ENCODE results near the gene MSGN1.

MSGN1 gene

GRCh38 chr2:17835516-17835915 is 19.3 kb downstream of the MSGN1 start:
- Histone ChIP-seq H3K27me3 (ENCODE audit: control insufficient read depth, insufficient read depth, low read length) (no peaks in the 10 kb centered on the region), H3K9ac (ENCODE audit: low read length) (no peak overlapping the region), H3K4me1 (ENCODE audit: control insufficient read depth, insufficient read depth, low read length) (peaks cover 2% of the 10 kb centered on the region), H3K27ac (ENCODE audit: low read depth, low read length) (no peak overlapping the region), H3K4me3 (ENCODE audit: low read length) (no peak overlapping the region), H3K36me3 (ENCODE audit: control insufficient read depth, insufficient read depth, low read length) (no peaks in the 10 kb centered on the region)

DNA sequence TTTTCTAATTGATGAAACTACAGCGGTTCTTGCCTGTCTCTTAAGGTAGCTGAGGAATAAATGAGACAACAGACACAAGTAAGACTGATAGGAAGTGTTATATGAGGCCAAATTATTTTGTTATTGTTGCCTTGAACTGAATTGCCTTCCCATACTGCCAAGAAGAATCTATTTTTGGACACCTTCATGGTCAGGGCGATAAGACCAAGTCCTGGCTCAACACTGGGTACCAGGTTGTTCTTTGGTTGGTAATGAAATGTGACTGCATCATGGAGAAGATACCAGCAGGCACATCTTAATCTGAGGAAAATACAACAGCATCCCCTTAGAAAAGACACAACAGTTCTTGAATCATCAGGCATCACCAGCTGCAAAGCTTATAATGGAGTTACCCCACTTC is 23.7 kb downstream of the MSGN1 start:
- H3K27me3 ChIP-seq (ENCODE audit: control insufficient read depth, insufficient read depth, low read length) = no peaks in the 10 kb centered on the region
- H3K36me3 ChIP-seq (ENCODE audit: control insufficient read depth, insufficient read depth, low read length) = no peaks in the 10 kb centered on the region
- H3K27ac ChIP-seq (ENCODE audit: low read depth, low read length) = no peak overlapping the region
- no peaks in the 10 kb centered on the region for H3K4me1 ChIP-seq (ENCODE audit: control insufficient read depth, insufficient read depth, low read length)
- H3K9ac ChIP-seq (ENCODE audit: low read length) = no peak overlapping the region
- H3K4me3 ChIP-seq (ENCODE audit: low read length) = no peak overlapping the region

GRCh38 chr2:17843457-17843856 is 27.2 kb downstream of the MSGN1 start:
- H3K27ac ChIP-seq (ENCODE audit: low read depth, low read length) = no peak overlapping the region
- H3K36me3 ChIP-seq (ENCODE audit: control insufficient read depth, insufficient read depth, low read length) = no peaks in the 10 kb centered on the region
- no peaks in the 10 kb centered on the region for H3K27me3 ChIP-seq (ENCODE audit: control insufficient read depth, insufficient read depth, low read length)
- H3K4me3 ChIP-seq (ENCODE audit: low read length) = no peak overlapping the region
- no peak overlapping the region for H3K9ac ChIP-seq (ENCODE audit: low read length)
- H3K4me1 ChIP-seq (ENCODE audit: control insufficient read depth, insufficient read depth, low read length) = no peaks in the 10 kb centered on the region

DNA sequence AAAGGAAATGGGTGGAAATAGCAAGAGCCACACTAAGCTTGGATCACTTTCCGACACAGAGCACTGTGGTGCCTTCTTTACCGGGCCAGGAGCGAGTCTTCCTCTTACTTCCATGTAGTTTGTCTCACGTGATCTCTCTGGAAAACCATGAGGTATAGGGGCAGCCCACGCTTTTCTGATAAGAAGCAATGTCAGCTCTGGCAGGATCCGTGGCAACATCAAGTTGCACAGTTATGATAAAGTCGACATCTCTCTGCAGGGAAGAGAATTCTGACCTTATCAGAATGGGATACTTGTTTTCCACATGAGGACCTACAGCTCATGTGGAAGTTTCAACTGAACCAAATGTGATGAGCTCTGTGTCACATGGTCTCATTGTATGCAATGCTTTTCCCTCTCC is 29.5 kb downstream of the MSGN1 start:
- Histone ChIP-seq H3K27me3 (ENCODE audit: control insufficient read depth, insufficient read depth, low read length) (no peaks in the 10 kb centered on the region), H3K36me3 (ENCODE audit: control insufficient read depth, insufficient read depth, low read length) (no peaks in the 10 kb centered on the region), H3K27ac (ENCODE audit: low read depth, low read length) (no peak overlapping the region), H3K4me1 (ENCODE audit: control insufficient read depth, insufficient read depth, low read length) (no peaks in the 10 kb centered on the region), H3K4me3 (ENCODE audit: low read length) (no peak overlapping the region), H3K9ac (ENCODE audit: low read length) (no peak overlapping the region)

DNA sequence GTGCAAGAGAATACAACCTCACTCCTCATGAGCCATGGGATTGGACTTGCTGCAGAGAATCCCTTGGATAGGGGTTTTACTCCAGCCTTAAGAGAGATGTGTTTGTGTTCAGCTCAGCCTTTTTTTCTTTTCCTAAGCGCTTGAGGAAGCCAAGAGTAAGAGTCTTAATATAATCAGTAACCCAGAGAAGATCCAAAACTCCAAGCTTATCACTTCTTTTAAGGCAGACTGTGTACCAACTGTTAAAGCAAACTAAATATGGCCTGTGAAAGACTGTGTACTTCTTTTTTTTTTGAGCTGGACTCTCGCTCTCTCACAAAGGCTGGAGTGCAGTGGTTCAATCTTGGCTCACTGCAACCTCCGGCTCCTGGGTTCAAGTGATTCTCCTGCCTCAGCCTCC is 30.4 kb downstream of the MSGN1 start:
- H3K4me3 ChIP-seq (ENCODE audit: low read length) = no peak overlapping the region
- no peak overlapping the region for H3K9ac ChIP-seq (ENCODE audit: low read length)
- no peaks in the 10 kb centered on the region for H3K4me1 ChIP-seq (ENCODE audit: control insufficient read depth, insufficient read depth, low read length)
- no peaks in the 10 kb centered on the region for H3K36me3 ChIP-seq (ENCODE audit: control insufficient read depth, insufficient read depth, low read length)
- H3K27ac ChIP-seq (ENCODE audit: low read depth, low read length) = no peak overlapping the region
- no peaks in the 10 kb centered on the region for H3K27me3 ChIP-seq (ENCODE audit: control insufficient read depth, insufficient read depth, low read length)

GRCh38 chr2:17847236-17847635 is 31.0 kb downstream of the MSGN1 start:
- Histone ChIP-seq H3K4me1 (ENCODE audit: control insufficient read depth, insufficient read depth, low read length) (no peaks in the 10 kb centered on the region), H3K4me3 (ENCODE audit: low read length) (no peak overlapping the region), H3K9ac (ENCODE audit: low read length) (no peak overlapping the region), H3K27ac (ENCODE audit: low read depth, low read length) (no peak overlapping the region), H3K36me3 (ENCODE audit: control insufficient read depth, insufficient read depth, low read length) (no peaks in the 10 kb centered on the region), H3K27me3 (ENCODE audit: control insufficient read depth, insufficient read depth, low read length) (no peaks in the 10 kb centered on the region)

DNA sequence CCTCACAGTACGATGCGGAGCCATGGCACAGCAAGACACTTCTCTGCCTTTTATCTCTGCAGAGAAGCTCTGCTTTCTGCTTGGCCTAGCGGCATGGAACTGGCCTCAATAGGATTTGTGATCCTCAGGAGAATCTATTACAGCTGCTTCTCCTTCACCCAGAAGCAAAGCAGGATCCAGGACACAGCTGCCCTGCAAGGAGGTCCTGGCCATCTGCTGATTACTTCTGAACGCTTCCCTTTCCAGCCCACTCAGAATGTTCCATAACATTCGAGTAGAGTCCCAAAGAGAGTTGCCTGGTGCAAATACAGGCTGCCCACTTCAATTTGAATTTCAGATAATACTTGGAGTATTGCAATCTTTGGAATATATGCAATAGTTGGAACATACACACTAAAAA is 33.0 kb downstream of the MSGN1 start:
- no peaks in the 10 kb centered on the region for H3K27me3 ChIP-seq (ENCODE audit: control insufficient read depth, insufficient read depth, low read length)
- H3K36me3 ChIP-seq (ENCODE audit: control insufficient read depth, insufficient read depth, low read length) = no peaks in the 10 kb centered on the region
- H3K4me3 ChIP-seq (ENCODE audit: low read length) = no peak overlapping the region
- no peak overlapping the region for H3K27ac ChIP-seq (ENCODE audit: low read depth, low read length)
- no peak overlapping the region for H3K9ac ChIP-seq (ENCODE audit: low read length)
- H3K4me1 ChIP-seq (ENCODE audit: control insufficient read depth, insufficient read depth, low read length) = no peaks in the 10 kb centered on the region

GRCh38 chr2:17850151-17850550 is 33.9 kb downstream of the MSGN1 start:
- no peak overlapping the region for H3K4me3 ChIP-seq (ENCODE audit: low read length)
- no peaks in the 10 kb centered on the region for H3K27me3 ChIP-seq (ENCODE audit: control insufficient read depth, insufficient read depth, low read length)
- H3K36me3 ChIP-seq (ENCODE audit: control insufficient read depth, insufficient read depth, low read length) = no peaks in the 10 kb centered on the region
- H3K9ac ChIP-seq (ENCODE audit: low read length) = no peak overlapping the region
- H3K27ac ChIP-seq (ENCODE audit: low read depth, low read length) = no peak overlapping the region
- no peaks in the 10 kb centered on the region for H3K4me1 ChIP-seq (ENCODE audit: control insufficient read depth, insufficient read depth, low read length)

DNA sequence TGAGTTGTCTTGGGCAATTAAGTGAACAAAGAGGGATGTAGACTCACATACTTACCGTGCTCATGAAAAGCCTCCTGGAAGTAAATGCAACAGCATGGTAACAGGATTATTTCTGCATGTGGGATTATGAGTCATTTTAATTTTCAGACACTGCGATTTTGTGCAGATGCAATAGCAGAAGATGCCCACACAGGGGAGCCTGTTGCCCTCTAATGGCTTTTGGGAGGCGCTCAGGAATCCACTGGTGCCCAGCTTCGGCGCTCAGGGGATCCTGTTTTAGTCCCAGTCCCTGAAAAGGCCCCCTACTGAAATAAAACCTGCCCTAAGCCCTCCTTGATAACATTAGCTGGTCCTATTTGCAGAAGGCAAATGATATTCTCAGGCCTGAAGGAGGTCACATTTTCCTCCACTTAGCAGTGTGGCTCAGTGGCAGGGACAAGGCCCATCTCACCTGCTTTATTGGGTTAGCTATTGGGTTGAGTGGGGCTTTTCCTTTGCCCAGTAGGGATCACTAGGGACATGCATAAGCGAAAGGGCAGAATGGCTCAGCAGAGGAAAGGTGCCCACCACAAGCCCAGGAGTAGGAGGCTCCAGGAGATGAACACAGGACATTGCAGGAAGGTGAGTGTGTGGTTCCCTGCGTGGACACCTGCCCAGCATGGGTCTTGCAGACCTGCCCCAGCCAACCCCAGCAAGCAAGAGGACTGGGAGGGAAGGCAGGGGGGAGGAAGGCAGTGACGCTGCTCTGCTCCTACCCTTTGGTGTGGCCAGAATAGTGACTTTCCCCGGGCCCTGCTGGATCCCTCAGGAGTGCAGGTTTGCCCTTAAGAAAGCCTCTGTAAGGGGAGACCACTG is 35.7 kb downstream of the MSGN1 start:
- H3K27ac ChIP-seq (ENCODE audit: low read depth, low read length) = no peak overlapping the region
- H3K9ac ChIP-seq (ENCODE audit: low read length) = no peak overlapping the region
- H3K4me3 ChIP-seq (ENCODE audit: low read length) = no peak overlapping the region
- H3K27me3 ChIP-seq (ENCODE audit: control insufficient read depth, insufficient read depth, low read length) = no peaks in the 10 kb centered on the region
- no peaks in the 10 kb centered on the region for H3K4me1 ChIP-seq (ENCODE audit: control insufficient read depth, insufficient read depth, low read length)
- H3K36me3 ChIP-seq (ENCODE audit: control insufficient read depth, insufficient read depth, low read length) = no peaks in the 10 kb centered on the region

DNA sequence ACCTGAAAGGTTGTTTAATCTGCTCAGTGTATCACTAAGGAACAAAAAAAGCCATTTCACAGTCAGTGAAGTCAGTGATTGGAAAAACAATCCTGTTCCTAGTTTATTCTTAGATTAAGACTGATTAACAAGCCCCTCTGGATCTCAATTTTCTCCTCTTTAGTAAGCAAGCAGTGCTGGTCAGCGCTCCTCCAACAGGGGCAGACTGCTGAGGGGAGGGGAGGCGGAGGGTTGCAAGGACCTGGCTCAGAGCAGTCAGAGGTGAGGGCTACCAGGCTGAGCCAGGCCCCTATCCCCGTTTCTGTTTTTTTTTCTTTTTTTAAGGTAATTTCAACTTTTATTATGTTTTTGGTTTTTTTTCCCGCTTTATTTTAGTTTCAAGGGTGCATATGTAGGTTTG is 37.5 kb downstream of the MSGN1 start:
- Histone ChIP-seq H3K27me3 (ENCODE audit: control insufficient read depth, insufficient read depth, low read length) (no peaks in the 10 kb centered on the region), H3K36me3 (ENCODE audit: control insufficient read depth, insufficient read depth, low read length) (no peaks in the 10 kb centered on the region), H3K27ac (ENCODE audit: low read depth, low read length) (no peak overlapping the region), H3K4me3 (ENCODE audit: low read length) (no peak overlapping the region), H3K4me1 (ENCODE audit: control insufficient read depth, insufficient read depth, low read length) (no peaks in the 10 kb centered on the region), H3K9ac (ENCODE audit: low read length) (no peak overlapping the region)

GRCh38 chr2:17857021-17857420 is 40.8 kb downstream of the MSGN1 start:
- Histone ChIP-seq H3K36me3 (ENCODE audit: control insufficient read depth, insufficient read depth, low read length) (no peaks in the 10 kb centered on the region), H3K27me3 (ENCODE audit: control insufficient read depth, insufficient read depth, low read length) (no peaks in the 10 kb centered on the region), H3K4me1 (ENCODE audit: control insufficient read depth, insufficient read depth, low read length) (no peaks in the 10 kb centered on the region), H3K27ac (ENCODE audit: low read depth, low read length) (no peak overlapping the region), H3K4me3 (ENCODE audit: low read length) (no peak overlapping the region), H3K9ac (ENCODE audit: low read length) (no peak overlapping the region)

- Histone ChIP-seq H3K4me3 (ENCODE audit: low read length) (no peak overlapping the region), H3K36me3 (ENCODE audit: control insufficient read depth, insufficient read depth, low read length) (no peaks in the 10 kb centered on the region), H3K27me3 (ENCODE audit: control insufficient read depth, insufficient read depth, low read length) (no peaks in the 10 kb centered on the region), H3K27ac (ENCODE audit: low read depth, low read length) (no peak overlapping the region), H3K9ac (ENCODE audit: low read length) (no peak overlapping the region), H3K4me1 (ENCODE audit: control insufficient read depth, insufficient read depth, low read length) (no peaks in the 10 kb centered on the region)
These were observed 41.8 kb downstream of the MSGN1 start for GRCh38 chr2:17858064-17858463.

GRCh38 chr2:17863539-17863938 is 47.3 kb downstream of the MSGN1 start:
- Histone ChIP-seq H3K4me1 (ENCODE audit: control insufficient read depth, insufficient read depth, low read length) (no peaks in the 10 kb centered on the region), H3K9ac (ENCODE audit: low read length) (no peak overlapping the region), H3K4me3 (ENCODE audit: low read length) (no peak overlapping the region), H3K36me3 (ENCODE audit: control insufficient read depth, insufficient read depth, low read length) (no peaks in the 10 kb centered on the region), H3K27ac (ENCODE audit: low read depth, low read length) (no peak overlapping the region), H3K27me3 (ENCODE audit: control insufficient read depth, insufficient read depth, low read length) (no peaks in the 10 kb centered on the region)

Data from rectal smooth muscle tissue (tissue), 1 donor.